CD4-positive, alpha-beta T cell treated with Interleukin-4 for 1 hour (primary cell): ENCODE results near the gene MED17.
"Not testable (repeated sequence)": the region's sequence is repeated elsewhere in the genome, so short reads cannot be mapped to it uniquely, and the experiment has no call there.

Source experiments
- DNase-seq, 2 donors: peaks; one replicate each; pipeline ENCODE4 v3.0.0-alpha.2; 2020 to 2022

MED17 gene

DNA sequence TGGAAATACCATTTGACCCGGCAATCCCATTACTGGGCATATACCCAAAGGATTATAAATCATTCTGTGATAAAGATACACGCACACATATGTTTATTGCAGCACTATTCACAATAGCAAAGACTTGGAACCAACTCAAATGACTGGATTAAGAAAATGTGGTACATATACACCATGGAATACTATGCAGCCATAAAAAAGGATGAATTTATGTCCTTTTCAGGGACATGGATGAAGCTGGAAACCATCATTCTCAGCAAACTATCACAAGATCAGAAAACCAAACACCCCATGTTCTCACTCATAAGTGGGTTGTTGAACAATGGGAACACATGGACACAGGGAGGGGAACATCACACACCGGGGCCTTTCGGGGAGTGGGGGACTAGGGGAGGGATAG, 25.0 kb upstream of the MED17 start:
- DNase-seq = not testable (repeated sequence)

GRCh38 chr11:93761910-93762309, 22.2 kb upstream of the MED17 start:
- DNase-seq = no peak

- DNase-seq = no peak
These were observed 18.5 kb upstream of the MED17 start for GRCh38 chr11:93765551-93765950.

DNA sequence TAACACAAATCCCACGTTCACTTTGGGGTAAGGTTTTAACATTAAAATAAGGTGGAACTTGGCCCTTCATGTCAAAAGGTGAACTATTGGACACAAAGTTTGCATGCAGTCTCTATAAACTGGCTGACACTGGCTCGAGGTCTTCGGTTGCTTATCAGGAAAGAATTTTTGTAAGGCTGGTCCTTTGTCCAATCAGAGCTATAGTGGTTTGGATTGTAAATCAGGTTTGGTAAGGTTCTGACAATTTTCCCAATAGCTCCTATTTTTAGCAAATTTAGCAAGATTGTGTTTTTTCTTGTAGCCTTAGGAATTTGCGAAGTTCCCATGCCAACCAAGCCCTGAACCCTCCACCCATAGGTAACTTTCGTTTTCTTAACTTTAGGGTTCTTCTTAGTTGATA, 17.6 kb upstream of the MED17 start:
- DNase-seq = no peak

DNA sequence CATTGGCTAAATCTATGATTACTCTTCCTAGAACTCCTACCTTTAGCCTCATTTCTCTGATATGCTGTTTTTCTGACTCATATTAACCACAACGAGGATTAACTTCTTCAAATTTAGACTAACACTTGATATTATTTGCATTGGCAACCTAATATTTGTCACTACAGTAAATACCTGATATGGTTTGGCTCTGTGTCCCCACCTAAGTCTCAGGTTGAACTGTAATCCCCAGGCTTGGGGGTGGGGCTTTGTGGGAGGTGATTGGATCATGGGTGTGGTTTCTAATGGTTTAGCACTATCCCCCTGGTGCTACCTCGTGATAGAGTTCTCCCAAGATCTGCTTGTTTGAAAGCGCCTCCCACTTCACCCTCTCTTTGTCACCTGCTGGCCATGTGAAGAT, 17.1 kb upstream of the MED17 start:
- DNase-seq = no peak

GRCh38 chr11:93770160-93770559, 13.9 kb upstream of the MED17 start:
- DNase-seq = no peak

DNA sequence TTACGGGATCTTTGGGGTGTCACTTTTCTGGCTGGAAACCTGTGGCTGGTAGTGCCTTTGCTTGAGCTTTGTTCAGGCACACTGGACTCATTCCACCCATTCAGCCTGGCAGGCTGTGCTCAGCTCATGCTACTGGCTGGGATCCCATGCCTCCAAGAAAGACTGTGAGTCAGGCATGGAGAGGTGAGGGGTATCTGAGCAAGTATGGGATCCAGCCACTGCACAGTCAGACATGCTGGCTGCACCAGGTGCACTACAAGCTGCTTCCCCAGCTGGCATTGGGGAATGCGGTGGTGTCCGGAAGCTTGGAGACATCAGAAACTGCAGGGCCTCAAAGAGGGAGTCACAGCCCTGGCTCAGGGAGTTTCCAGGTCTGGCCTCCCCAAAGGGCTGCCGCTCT, 12.0 kb upstream of the MED17 start:
- no peak for DNase-seq

DNA sequence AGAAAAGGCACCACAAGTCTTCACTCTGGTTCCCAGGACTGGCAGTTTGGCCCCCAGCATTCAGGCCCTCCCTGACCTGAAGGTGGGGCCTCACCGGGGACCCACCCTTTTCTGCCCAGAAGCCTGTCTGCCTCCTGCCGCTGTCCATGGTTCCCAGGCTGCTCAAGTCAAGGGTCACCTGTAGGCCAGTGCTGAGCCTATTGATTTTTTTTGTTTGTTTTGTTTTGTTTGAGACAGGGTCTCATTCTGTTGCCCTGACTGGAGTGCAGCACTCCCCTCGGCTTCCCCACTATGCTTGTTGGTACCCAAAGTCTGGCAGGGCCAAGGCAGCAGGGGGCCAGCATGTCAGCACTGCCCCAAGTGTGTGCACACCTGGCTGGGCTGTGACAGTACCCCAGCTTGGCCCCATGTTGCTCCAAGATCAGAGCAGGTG, 11.0 kb upstream of the MED17 start:
- DNase-seq = no peak

GRCh38 chr11:93773601-93774200, 10.4 kb upstream of the MED17 start:
- DNase-seq = no peak

DNA sequence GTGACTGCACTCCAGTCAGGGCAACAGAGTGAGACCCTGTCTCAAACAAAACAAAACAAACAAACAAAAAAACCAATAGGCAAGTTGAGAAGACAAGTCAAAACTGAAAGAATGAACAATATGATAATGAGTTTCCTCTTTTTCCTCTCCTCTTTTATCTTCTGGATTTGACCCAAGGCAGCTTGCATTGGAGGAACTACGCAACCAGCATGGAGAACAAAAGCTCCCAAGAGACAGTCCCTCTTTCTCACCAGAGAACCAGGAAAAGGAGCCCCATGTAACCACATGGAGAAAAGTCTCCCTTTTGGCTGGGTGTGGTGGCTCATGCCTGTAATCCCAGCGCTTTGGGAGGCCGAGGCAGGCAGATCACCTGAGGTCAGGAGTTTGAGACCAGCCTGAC, 9.5 kb upstream of the MED17 start:
- DNase-seq = not testable (repeated sequence)

DNA sequence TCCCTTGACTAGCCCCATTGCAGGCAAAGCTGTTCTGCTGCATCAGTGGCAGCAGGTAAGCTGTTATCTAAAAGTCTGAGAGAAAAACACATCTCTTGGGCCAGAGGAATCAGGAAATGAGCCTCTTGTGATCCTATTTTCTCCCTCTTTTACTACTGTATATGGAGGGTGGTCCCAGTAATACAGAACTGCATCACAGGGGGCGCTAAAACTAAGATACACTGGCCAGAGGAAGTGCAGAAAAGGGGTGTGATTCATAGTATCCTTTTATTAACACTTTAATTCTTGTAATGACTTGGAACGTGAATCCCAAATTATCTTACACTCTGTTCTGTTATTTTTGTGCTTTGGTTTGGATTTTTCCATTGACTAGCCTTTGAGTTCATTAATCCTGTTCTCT, 8.8 kb upstream of the MED17 start:
- DNase-seq = no peak

GRCh38 chr11:93783362-93783761, 720 bp upstream of the MED17 start:
- no peak for DNase-seq

GRCh38 chr11:93783765-93784144, 327 bp upstream of the MED17 start:
- DNase-seq = no peak

DNA sequence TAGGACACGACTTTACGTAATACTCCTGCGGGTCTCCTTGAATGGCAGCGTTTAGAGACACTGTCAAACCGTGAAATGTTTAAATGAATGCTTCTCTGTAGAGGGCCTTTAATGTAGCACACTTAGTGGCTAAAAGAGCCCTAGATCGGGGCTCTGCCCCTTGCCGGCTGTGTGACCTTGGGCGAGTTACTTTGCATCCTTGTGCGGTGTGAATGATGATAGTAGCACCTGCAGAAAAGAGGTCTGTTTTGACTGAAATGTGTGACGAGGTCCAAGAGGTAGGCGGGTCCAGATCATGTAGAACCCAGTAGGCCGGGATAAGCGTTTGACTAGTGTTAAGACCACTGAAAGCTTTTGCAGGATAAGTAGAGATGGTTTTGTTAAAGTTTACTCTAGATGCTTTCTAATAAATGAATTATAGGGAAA, 866 bp downstream of the MED17 start:
- no peak for DNase-seq

GRCh38 chr11:93791493-93791892, 7.4 kb downstream of the MED17 start:
- DNase-seq = no peak

DNA sequence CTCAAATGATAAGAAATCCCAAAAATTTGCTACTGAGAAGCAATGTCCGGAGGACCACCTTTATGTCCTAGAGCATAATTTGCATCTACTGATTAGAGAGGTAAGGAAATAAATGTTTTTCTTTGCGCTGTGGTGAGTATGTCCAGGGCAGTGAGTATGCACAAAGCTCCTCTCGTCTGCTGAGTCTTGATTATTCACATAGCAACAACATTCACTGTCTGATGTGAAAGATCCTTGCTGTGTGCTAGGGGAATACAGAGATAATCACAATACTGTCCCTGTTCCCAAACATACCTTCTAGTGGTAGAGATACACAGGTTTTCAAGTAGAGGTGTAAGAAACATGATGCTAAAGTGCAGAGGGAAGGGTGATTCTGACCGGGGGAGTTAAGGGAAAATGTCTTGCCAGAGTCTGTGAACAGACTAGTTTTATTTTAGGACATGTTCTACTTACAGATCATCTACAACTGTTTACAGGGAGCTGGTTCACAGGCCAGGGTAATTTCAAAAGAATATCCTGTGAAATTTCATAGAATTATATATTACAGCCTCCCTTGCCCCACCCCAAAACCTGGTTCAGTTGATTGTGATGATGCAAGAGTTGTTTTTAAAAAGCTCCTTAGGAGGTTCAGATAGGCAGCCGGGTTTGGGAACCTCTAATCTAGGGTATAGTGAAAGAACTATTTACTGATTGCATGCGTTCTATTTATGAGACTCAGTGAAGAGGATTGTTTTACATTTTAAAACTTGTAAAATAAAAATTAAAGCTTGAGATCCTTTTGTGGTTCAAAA, 12.6 kb downstream of the MED17 start:
- DNase-seq = no peak

DNA sequence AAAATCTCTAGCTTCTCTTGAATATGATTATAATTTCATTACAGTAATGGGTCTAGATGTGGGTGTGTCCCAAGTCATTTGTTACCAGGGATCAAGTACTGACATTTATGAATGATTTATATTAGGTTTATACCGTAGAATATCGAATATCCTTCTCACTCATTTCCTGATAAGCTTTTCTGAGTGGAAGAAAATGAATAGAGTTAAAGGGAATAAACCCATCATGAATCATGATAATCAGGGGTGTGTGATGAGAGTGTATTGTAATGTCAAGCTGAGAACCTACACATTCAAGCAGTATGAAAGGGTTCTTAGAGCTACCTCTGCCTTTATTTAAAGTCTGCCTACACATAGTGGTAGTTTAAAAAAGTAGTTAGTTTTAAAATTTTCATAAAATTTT, 17.3 kb downstream of the MED17 start:
- DNase-seq = no peak

- DNase-seq = no peak
These were observed 20.8 kb downstream of the MED17 start for GRCh38 chr11:93804879-93805278.

DNA sequence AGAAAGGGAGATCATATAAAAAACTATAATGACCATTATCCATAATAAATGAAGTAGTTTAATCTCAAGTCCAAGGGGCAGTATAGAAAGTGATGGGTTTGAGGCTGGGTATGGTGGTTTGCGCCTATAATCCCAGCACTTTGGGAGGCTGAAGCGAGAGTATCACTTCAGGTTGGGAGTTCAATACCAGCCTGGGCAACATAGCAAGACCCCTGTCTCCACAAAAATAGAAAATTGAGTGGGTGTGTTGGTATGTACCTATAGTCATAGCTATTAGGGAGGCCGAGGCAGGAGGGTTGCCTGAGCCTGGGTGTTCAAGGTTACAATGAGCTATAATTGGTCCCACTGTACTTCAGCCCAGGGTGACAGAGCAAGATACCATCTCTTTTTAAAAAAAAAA, 23.9 kb downstream of the MED17 start:
- DNase-seq = no peak

GRCh38 chr11:93813974-93814373, 29.9 kb downstream of the MED17 start:
- DNase-seq = no peak

DNA sequence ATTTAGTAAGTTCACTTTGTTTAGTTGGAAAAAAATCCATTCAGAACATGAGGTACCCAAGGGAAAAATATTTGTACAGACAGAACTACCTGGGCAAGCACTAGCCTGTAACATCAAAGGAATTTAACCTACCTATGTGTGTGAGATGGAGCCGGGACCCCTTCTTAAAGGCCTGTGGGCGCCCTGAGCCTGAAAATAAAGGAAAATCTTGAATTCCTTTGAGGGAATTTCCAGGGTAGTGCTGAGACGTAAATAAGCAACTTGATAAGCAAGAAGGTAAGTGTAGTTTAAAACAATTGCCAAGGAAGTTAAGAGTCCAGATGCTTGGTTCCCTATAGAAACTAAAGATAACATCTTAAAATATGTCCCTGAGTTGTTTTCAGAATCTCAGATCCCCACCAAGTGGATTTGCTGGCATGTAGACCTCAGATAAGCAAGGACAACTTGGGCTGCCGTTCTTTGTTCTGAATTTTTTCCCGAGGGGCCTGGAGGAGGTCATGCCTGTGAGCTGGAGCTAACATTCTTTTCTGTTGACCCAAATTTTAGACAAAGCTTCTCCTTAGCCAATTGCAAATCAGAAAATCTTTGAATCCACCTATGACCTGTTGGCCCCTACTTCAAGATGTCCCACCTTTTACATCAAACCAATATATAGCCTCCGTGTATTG, 31.0 kb downstream of the MED17 start:
- no peak for DNase-seq

DNA sequence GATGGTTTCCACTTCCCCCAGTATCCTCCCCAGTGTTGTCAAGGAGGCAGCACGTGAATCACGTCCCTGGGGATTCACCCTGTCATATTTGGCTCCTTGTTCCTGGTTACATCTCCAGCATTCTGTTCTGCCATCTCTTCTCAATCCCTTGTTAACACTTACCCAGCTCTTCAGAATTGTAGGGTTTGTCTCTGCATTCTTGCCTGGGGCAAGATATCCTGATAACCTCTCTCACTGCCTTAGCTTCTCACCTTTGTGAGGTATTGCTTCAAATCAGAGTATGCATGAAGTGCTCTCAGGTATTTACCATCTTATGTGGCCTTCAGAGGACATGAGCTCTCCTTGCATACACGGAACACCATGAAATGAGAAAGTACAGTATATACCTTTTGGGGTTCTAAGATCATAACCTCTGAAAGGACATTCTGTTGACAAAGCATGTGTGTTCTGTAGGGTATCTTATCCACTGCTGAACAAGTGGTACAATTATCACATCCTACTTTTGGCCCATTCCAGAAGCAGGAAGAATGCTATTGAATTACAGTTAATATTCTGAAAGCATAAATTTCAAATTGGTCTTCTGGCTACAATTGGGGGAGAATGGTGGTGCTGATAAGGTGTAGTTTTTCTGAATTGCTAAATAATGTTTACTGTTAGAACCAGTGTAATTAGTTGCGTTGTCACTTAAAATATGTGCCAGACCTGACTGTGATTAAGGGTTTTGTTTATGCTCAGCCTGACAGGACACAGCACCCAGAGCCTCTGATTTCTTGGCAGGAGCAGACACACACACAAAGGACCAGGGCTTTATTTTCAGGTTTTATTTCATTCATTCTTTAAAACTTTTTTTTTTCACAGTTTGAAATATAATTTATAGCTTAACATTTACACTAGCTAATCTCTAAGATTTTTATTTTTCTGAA, 33.6 kb downstream of the MED17 start:
- no peak for DNase-seq
